Osteoblast (primary cell): ENCODE measurements around the gene MLLT6. TPM values are rescaled to one million over a fixed set of nuclear protein-coding genes. Genes with fewer than 3 reads are reported as not detected.

Experiments used
- DNase-seq: peaks from one replicate; pipeline ENCODE4 v3.0.0; 2011; ENCODE audit warnings: low spot score, mixed read lengths; ENCODE audit not compliant: insufficient read length; ENCODE audit errors: missing footprints
- H2AFZ ChIP-seq: 2 replicates; pipeline ENCODE4 v1.6.0; 2011; ENCODE audit warnings: mild to moderate bottlenecking, low read length
- H3K27ac ChIP-seq: 2 replicates; pipeline ENCODE4 v1.5.1; 2011; ENCODE audit warnings: mild to moderate bottlenecking, low read depth, low read length, moderate library complexity
- H3K27me3 ChIP-seq: 2 replicates; pipeline ENCODE4 v1.6.0; 2012; ENCODE audit warnings: mild to moderate bottlenecking, control low read depth, inconsistent platforms, low read length, moderate library complexity; ENCODE audit not compliant: insufficient read depth
- H3K36me3 ChIP-seq: 2 replicates; pipeline ENCODE4 v1.5.1; 2011; ENCODE audit warnings: mild to moderate bottlenecking, low read length, control low read depth, moderate library complexity; ENCODE audit not compliant: insufficient read depth
- H3K4me1 ChIP-seq: 2 replicates; pipeline ENCODE4 v1.5.1; 2011; ENCODE audit warnings: mild to moderate bottlenecking, low read length, control low read depth, moderate library complexity; ENCODE audit not compliant: insufficient read depth
- H3K4me2 ChIP-seq: 2 replicates; pipeline ENCODE4 v1.6.0; 2011; ENCODE audit warnings: mild to moderate bottlenecking, low read length; ENCODE audit not compliant: insufficient read depth
- H3K4me3 ChIP-seq: fragments of 200-600 bp; sonication (generic); 3 replicates; pipeline ENCODE4 v1.5.1; 2012; ENCODE audit warnings: mild to moderate bottlenecking, low read length, inconsistent platforms; ENCODE audit not compliant: insufficient read depth
- H3K79me2 ChIP-seq: 2 replicates; pipeline ENCODE4 v1.6.0; 2012; ENCODE audit warnings: mild to moderate bottlenecking, low read length, control low read depth, inconsistent platforms; ENCODE audit not compliant: insufficient read depth
- H3K9me3 ChIP-seq: 2 replicates; pipeline ENCODE4 v1.5.1; 2011; ENCODE audit warnings: low read depth, low read length, control low read depth
- H4K20me1 ChIP-seq: 2 replicates; pipeline ENCODE4 v1.6.0; 2012; ENCODE audit warnings: mild to moderate bottlenecking, low read length, control low read depth; ENCODE audit not compliant: insufficient read depth
- total RNA-seq: library from RNA; depleted of rRNA; stranded (reverse); fragments of >200 nt; gene quantifications from 2 replicates; pipeline ENCODE4 v1.2.3, GENCODE V29; 2012
- TF ChIP-seq, protein P1 (sequence below): IDR thresholded peaks from 2 replicates; pipeline ENCODE4 v1.5.1; 2011; ENCODE audit warnings: mild to moderate bottlenecking, low read depth, low read length, moderate library complexity; ENCODE audit errors: extremely low read depth

MLLT6 gene
- total RNA-seq, 1 donor = 33.3 TPM

GRCh38 chr17:38658741-38659345 is 46.2 kb upstream of the MLLT6 start:
- H3K4me1 ChIP-seq = no peaks in the 10 kb centered on the region
- H3K27ac ChIP-seq = no peak overlapping the region
- peaks cover 27% of the 10 kb centered on the region for H3K27me3 ChIP-seq
- no peak overlapping the region for H3K4me3 ChIP-seq
- H3K4me2 ChIP-seq = no peak overlapping the region
- no peaks in the 10 kb centered on the region for H4K20me1 ChIP-seq
- no peak overlapping the region for H2AFZ ChIP-seq
- TF ChIP-seq, protein P1, sequence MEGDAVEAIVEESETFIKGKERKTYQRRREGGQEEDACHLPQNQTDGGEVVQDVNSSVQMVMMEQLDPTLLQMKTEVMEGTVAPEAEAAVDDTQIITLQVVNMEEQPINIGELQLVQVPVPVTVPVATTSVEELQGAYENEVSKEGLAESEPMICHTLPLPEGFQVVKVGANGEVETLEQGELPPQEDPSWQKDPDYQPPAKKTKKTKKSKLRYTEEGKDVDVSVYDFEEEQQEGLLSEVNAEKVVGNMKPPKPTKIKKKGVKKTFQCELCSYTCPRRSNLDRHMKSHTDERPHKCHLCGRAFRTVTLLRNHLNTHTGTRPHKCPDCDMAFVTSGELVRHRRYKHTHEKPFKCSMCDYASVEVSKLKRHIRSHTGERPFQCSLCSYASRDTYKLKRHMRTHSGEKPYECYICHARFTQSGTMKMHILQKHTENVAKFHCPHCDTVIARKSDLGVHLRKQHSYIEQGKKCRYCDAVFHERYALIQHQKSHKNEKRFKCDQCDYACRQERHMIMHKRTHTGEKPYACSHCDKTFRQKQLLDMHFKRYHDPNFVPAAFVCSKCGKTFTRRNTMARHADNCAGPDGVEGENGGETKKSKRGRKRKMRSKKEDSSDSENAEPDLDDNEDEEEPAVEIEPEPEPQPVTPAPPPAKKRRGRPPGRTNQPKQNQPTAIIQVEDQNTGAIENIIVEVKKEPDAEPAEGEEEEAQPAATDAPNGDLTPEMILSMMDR = no peak
- H3K9me3 ChIP-seq = no peaks in the 10 kb centered on the region
- DNase-seq = peak; percentile 68
- no peaks in the 10 kb centered on the region for H3K36me3 ChIP-seq
- H3K79me2 ChIP-seq = no peaks in the 10 kb centered on the region

DNA sequence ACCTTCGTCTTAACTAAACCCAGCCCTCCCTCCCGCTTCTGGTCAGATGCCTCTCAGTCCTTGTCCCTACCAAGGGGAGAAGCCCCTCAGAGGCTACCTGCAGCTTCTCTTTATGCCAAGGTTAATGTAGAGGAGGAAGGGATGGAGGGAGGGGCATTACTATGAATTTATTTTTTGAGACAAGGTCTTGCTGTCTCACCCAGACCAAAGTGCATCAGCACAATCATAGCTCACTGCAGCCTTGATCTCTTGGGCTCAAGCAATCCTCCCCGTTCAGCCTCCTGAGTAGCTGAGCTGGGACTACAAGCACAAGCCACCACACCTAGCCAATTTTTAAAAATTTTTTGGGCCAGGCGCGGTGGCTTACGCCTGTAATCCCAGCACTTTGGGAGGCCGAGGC is 45.7 kb upstream of the MLLT6 start:
- no peaks in the 10 kb centered on the region for H4K20me1 ChIP-seq
- no peak for DNase-seq
- peaks cover 21% of the 10 kb centered on the region for H3K27me3 ChIP-seq
- no peaks in the 10 kb centered on the region for H3K4me1 ChIP-seq
- no peaks in the 10 kb centered on the region for H3K36me3 ChIP-seq
- no peak overlapping the region for H3K27ac ChIP-seq
- no peak overlapping the region for H2AFZ ChIP-seq
- H3K79me2 ChIP-seq = no peaks in the 10 kb centered on the region
- no peaks in the 10 kb centered on the region for H3K9me3 ChIP-seq
- H3K4me2 ChIP-seq = no peak overlapping the region
- TF ChIP-seq, protein P1 = no peak
- no peak overlapping the region for H3K4me3 ChIP-seq

DNA sequence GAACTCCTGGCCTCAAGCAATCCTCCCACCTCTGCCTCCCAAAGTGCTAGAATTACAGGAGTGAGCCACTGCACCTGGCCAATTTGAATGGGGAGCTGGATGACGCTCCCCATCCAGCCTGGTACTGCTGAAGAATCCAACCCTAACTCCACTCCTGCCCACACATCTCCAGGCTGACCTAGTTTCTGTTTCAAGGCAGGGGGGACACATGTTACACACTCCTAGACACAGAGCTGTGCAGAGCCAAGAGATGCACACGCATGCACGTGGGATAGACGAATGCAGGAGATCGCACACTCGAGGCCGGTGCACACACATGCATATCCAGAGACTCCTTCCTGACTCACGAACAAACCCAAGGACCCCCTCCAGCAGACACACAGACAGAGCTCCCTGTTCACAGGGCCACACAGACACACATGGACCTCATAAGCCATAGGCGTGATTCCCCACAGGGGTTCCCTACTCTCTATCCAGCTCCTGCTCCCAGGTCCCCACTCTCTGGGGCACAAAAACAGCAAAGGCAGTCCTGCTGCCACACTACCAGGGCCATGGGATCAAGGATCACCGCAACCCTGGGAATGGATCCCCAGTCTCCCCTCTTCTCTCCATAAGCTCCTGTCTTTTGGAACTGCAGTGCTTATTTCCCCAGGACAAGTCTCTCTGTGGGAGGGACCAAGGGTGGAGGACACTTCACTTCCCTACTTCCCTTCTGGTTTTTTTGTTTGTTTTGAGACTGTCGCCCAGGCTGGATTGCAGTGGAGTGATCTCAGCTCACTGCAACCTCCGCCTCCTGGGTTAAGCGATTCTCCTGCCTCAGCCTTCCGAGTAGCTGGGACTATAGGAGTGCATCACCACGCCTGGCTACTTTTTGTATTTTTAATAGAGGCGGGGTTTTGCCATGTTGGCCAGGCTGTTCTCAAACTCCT is 44.7 kb upstream of the MLLT6 start:
- no peak overlapping the region for H3K4me3 ChIP-seq
- H3K36me3 ChIP-seq = no peaks in the 10 kb centered on the region
- H3K4me1 ChIP-seq = no peaks in the 10 kb centered on the region
- no peak overlapping the region for H3K4me2 ChIP-seq
- H4K20me1 ChIP-seq = no peaks in the 10 kb centered on the region
- peaks cover 15% of the 10 kb centered on the region for H3K27me3 ChIP-seq
- no peak overlapping the region for H2AFZ ChIP-seq
- H3K27ac ChIP-seq = no peak overlapping the region
- TF ChIP-seq, protein P1 = no peak
- no peaks in the 10 kb centered on the region for H3K79me2 ChIP-seq
- peak; percentile 78 for DNase-seq
- H3K9me3 ChIP-seq = no peaks in the 10 kb centered on the region

DNA sequence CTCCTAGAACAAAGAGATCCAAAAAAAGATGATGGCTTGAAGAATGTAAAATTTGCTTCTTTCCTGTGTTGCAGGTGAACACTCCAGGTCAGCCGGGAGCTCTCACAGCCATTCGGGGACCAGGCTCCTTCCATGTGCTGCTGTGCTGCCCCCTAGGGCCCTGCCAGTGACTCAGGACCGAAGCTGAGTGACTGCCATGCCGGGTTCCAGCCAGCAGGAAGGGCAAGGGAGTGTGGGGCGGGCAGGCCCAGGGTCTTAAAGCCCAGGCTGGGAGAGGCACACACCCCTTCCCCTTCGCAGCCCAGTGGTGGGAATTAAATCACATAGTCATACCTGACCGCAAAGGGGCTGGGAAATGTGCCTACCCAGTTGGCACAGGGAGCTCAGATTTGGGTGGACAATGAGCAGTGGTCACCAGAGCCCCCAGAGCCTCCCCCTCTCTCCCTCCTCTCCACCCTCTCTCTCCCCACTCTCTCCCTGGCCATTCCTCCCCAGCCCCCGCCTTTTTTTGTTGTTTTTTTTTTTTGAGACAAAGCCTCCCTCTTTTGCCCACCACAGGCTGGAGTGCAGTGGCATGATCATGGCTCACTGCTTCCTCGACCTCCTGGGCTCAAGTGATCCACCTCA is 41.8 kb upstream of the MLLT6 start:
- Histone ChIP-seq H3K4me2 (no peak overlapping the region), H2AFZ (no peak overlapping the region), H4K20me1 (no peaks in the 10 kb centered on the region), H3K79me2 (no peaks in the 10 kb centered on the region), H3K27me3 (peaks cover 18% of the 10 kb centered on the region), H3K4me1 (no peaks in the 10 kb centered on the region), H3K36me3 (no peaks in the 10 kb centered on the region), H3K27ac (no peak overlapping the region), H3K4me3 (no peak overlapping the region), H3K9me3 (no peaks in the 10 kb centered on the region)
- TF ChIP-seq, protein P1 = peak; percentile 68
- DNase-seq = peak; percentile 93
